Pancreas (tissue), 10 donors: ENCODE measurements around the gene KCNK4. TPM values are rescaled to one million over a fixed set of nuclear protein-coding genes. Genes with fewer than 3 reads are reported as not detected.
A peak's percentile ranks its signal among the peaks of the same experiment; 100 is the strongest.

Experiments
- ATAC-seq, 4 donors: fragments of 200-7000 bp; cut with Tn5 transposase; one replicate each; pipeline versions ENCODE4 v1.8.0 to v1.9.1; 2020; ENCODE audit warnings: mild to moderate bottlenecking in 4 of 4, moderate library complexity in 4 of 4
- DNase-seq, 6 donors: peaks; one replicate each; pipeline ENCODE4 v3.0.0-alpha.2; 2020
- FAIRE-seq: peaks from 2 replicates; lab custom pipeline; 2012; peaks lifted over from hg19 to GRCh38; lab: Jason Lieb, UNC
- H3K27ac ChIP-seq, 4 donors: fragments of 200-600 bp; sonication (generic); 1 replicate in 3 of 4; 2 replicates in 1 of 4; pipeline versions ENCODE4 v1.5.0 to v1.8.0; 2020
- H3K27me3 ChIP-seq, 4 donors: fragments of 200-600 bp; one replicate each; pipeline ENCODE4 v1.8.0; 2021
- H3K36me3 ChIP-seq, 3 donors: fragments of 200-600 bp; sonication (generic) in 1 of 3; one replicate each; pipeline versions ENCODE4 v1.5.0 to v1.8.0; 2020 to 2021
- H3K4me1 ChIP-seq, 3 donors: fragments of 200-600 bp; one replicate each; pipeline ENCODE4 v1.8.0; 2021
- H3K4me3 ChIP-seq, 4 donors: fragments of 200-600 bp; sonication (generic) in 2 of 4; one replicate each; pipeline versions ENCODE4 v1.5.0 to v1.8.0; 2020 to 2021
- H3K9me3 ChIP-seq, 4 donors: fragments of 200-600 bp; one replicate each; pipeline ENCODE4 v1.8.0; 2021
- CTCF ChIP-seq, 4 donors: fragments of 200-600 bp; sonication (generic) in 3 of 4; IDR thresholded peaks; one replicate each; pipeline versions ENCODE4 v1.5.0 to v1.8.0; 2021; ENCODE audit warnings: antibody characterized with exemption in 4 of 4
- WGBS, 2 donors: extraction: QIAGEN DNeasy Blood & Tissue Kit; methylation state at CpG; one replicate each; pipeline ENCODE4 v1.1.7; 2013; 5-methylcytosine and 5-hydroxymethylcytosine counted together
- intact Hi-C, 3 donors: fragments of 100-400 bp; cut with DNase I; formaldehyde crosslinking; loops; one replicate each; pipeline versions ENCODE4 v1.11.1 to v1.14.2; 2022
- polyA plus RNA-seq, 2 donors: library from polyadenylated mRNA; stranded (reverse); fragments of 200-250 nt; gene quantifications; one replicate each; pipeline ENCODE4 v1.2.3, GENCODE V29; 2013
- total RNA-seq, 6 donors: library from RNA; stranded (reverse); fragmentation: NEBNext Ultra II Directional in 4 of 6; extraction: Animal tissue kit (Norgen Biotek cat#: 25700) in 4 of 6; gene quantifications; one replicate each; pipeline versions ENCODE4 v1.2.1 to v1.2.4, GENCODE V29; 2021 to 2023
- donor health status: healthy with polysubstance abuse.
- donor health status: DM: no; HTN: no; CAD: no; lungs with moderate emphysema.
- donor health status: DM: no; HTN: no; CAD: no.
- donor health status: control.
- donor health status: control.
- donor health status: Bipolar disorder and iron deficiency.
- donor health status: DM: yes; HTN: yes; CAD: no.
- donor health status: DM: no; HTN: no; CAD: no.
- donor health status: DM: no; HTN: no; CAD: no.
- donor health status: DM: yes; HTN: yes; CAD: no.

Gene KCNK4
- total and polyA plus RNA-seq, 8 donors, result not detected

GRCh38 chr11:64338716-64339115 lies 47.6 kb downstream of the KCNK4 start:
- Histone ChIP-seq H3K27ac (no peak overlapping the region), H3K27me3 (no peaks in the 10 kb centered on the region), H3K36me3 (no peaks in the 10 kb centered on the region), H3K4me3 (no peak overlapping the region), H3K9me3 (no peaks in the 10 kb centered on the region), H3K4me1 (peaks cover 0 to 4% (median 3%) of the 10 kb centered on the region in 3 donors)
- intact Hi-C loops, result no loop called here
- TF ChIP-seq CTCF (IDR thresholded peaks at IDR 0.05), result no peak
- 87 to 88% methylated on average over 8 of the region's 8 CpGs for WGBS, 2 donors
- DNase-seq, result no peak
- FAIRE-seq, result no peak
- no peak for ATAC-seq

- Histone ChIP-seq H3K4me1 (peaks cover 0 to 4% (median 3%) of the 10 kb centered on the region in 3 donors), H3K36me3 (no peaks in the 10 kb centered on the region), H3K27me3 (no peaks in the 10 kb centered on the region), H3K27ac (no peak overlapping the region), H3K4me3 (no peak overlapping the region), H3K9me3 (no peaks in the 10 kb centered on the region)
- FAIRE-seq (no peak), ATAC-seq (no peak), DNase-seq (no peak)
- no peak for TF ChIP-seq CTCF (IDR thresholded peaks at IDR 0.05)
- WGBS, 2 donors, result 67 to 74% methylated on average over 4 of the region's 4 CpGs
- intact Hi-C loops, result no loop called here
Measured at GRCh38 chr11:64339286-64339685, 48.2 kb downstream of the KCNK4 start.

- H3K27ac ChIP-seq, result no peak within 1 kb of the TSS
- TF ChIP-seq CTCF (IDR thresholded peaks at IDR 0.05), result no peak
- peak in 2 of 4 donors; percentile 14 to 29 for ATAC-seq
- FAIRE-seq, result no peak
- WGBS, 2 donors, result 84 to 91% methylated on average over 16 of the region's 16 CpGs
- H3K36me3 ChIP-seq, result no peaks in the 10 kb centered on the region
- no peaks in the 10 kb centered on the region for H3K27me3 ChIP-seq
- H3K4me3 ChIP-seq, result no peak within 1 kb of the TSS
- intact Hi-C loops, result no loop called here
- H3K4me1 ChIP-seq, result peaks cover 0 to 4% (median 3%) of the 10 kb centered on the region in 3 donors
- DNase-seq, result peak in 2 of 6 donors; percentile 57 to 79
- no peaks in the 10 kb centered on the region for H3K9me3 ChIP-seq
Measured at GRCh38 chr11:64339754-64340408, 48.8 kb downstream of the KCNK4 start, which contains the start of gene CCDC88B. Gene CCDC88B, plus strand, starts transcription at chr11:64340204. Its CDS starts 63 bp downstream, at chr11:64340267.

- H3K27ac ChIP-seq, result no peak overlapping the region
- no peaks in the 10 kb centered on the region for H3K27me3 ChIP-seq
- ATAC-seq (no peak), FAIRE-seq (no peak), DNase-seq (peak in 3 of 6 donors; percentile 66 to 83 (median 70))
- 48 to 54% methylated on average over 33 of the region's 33 CpGs for WGBS, 2 donors
- intact Hi-C loops, result no loop called here
- no peak overlapping the region for H3K4me3 ChIP-seq
- peaks cover 0 to 4% (median 3%) of the 10 kb centered on the region in 3 donors for H3K4me1 ChIP-seq
- no peaks in the 10 kb centered on the region for H3K36me3 ChIP-seq
- H3K9me3 ChIP-seq, result no peaks in the 10 kb centered on the region
- no peak for TF ChIP-seq CTCF (IDR thresholded peaks at IDR 0.05)
Measured at GRCh38 chr11:64340671-64341335, 49.7 kb downstream of the KCNK4 start.

- intact Hi-C loops, result no loop called here
- no peak for FAIRE-seq
- no peaks in the 10 kb centered on the region for H3K27me3 ChIP-seq
- H3K4me1 ChIP-seq, result peaks cover 0 to 4% (median 3%) of the 10 kb centered on the region in 3 donors
- H3K36me3 ChIP-seq, result no peaks in the 10 kb centered on the region
- no peak overlapping the region for H3K4me3 ChIP-seq
- 90 to 91% methylated on average over 21 of the region's 21 CpGs for WGBS, 2 donors
- no peak for TF ChIP-seq CTCF (IDR thresholded peaks at IDR 0.05)
- no peak overlapping the region for H3K27ac ChIP-seq
- no peak for ATAC-seq
- no peaks in the 10 kb centered on the region for H3K9me3 ChIP-seq
- DNase-seq, result peak in 2 of 6 donors; percentile 50 to 79
Measured at GRCh38 chr11:64341429-64341828, 50.3 kb downstream of the KCNK4 start.
